Measurements from ENCODE around the gene MST1.

DNA sequence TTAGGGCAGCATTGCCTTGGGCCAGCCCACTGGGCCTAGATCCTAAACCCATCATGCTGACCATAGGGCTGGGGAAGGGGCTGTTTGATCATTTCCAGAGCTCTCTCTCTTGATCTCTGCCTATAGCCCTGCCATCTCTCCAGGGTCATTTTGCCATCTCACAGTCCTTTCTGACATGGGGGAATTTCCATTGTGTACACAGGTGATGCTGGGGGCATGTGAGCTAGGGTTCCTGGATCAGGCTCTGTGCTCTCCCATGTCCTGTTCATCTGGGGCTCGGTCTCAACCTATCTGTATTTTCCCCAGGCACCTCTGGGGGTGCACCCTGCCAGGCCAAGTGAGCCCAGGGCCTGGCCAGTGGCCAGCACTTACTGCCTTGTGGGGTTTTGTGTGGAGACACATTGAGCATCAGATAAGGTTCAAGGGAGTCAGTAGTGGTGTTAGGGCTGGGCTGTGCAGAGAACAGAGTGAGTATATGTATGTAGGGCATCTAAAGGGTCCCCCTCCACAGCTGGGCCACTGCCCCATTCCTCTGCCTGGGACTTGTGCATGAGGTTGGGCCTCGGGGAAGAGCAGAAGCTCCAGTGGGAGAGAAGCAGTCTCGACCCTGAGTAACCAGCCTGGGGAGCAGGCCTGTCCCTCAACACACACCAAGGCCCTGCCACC lies 40.8 kb downstream of the MST1 start:
- TF ChIP-seq, protein P1, sequence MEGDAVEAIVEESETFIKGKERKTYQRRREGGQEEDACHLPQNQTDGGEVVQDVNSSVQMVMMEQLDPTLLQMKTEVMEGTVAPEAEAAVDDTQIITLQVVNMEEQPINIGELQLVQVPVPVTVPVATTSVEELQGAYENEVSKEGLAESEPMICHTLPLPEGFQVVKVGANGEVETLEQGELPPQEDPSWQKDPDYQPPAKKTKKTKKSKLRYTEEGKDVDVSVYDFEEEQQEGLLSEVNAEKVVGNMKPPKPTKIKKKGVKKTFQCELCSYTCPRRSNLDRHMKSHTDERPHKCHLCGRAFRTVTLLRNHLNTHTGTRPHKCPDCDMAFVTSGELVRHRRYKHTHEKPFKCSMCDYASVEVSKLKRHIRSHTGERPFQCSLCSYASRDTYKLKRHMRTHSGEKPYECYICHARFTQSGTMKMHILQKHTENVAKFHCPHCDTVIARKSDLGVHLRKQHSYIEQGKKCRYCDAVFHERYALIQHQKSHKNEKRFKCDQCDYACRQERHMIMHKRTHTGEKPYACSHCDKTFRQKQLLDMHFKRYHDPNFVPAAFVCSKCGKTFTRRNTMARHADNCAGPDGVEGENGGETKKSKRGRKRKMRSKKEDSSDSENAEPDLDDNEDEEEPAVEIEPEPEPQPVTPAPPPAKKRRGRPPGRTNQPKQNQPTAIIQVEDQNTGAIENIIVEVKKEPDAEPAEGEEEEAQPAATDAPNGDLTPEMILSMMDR (IDR thresholded peaks at IDR 0.05) = no peak
- TF ChIP-seq POLR2A (IDR thresholded peaks at IDR 0.05) = no peak

Measured in esophagus squamous epithelium (tissue), 4 donors.